Activated CD4-positive, alpha-beta T cell treated with anti-CD3 and anti-CD28 coated beads for 24 hours (primary cell): ENCODE results near the gene CSNK2A2.

Experiments used
- DNase-seq, 2 donors: peaks; one replicate each; pipeline ENCODE4 v3.0.0-alpha.2; 2020; ENCODE audit warnings: low read depth in 2 of 2

CSNK2A2 gene

DNA sequence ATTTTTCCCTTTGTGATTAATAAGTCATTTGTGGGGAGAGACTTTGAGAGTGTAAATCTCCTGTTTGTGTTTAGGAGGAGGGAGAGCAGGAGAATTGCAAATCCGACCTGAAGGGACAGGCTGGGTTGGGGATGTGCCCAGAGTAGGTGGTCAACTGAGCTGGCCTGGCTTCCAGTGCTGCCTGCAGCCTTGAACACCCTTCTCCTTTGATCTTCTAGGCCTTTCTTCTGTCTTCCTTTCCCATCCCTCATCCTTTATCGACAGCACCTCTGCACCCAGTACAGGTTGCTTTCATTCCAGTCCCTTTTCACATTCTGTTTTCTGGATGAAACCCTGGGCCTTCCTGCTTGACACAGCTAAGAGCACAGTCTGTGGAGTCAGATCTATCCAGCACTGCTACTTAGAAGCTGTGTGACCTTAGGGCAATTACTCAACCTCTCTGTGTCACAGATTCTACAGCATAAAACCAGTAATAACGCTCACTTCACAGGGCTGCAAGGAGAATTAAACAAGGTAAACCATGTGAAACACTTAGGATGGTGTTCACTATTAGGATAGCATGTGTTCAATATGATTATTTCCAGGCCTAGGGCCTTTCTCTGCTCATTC, 1.0 kb upstream of the CSNK2A2 start:
- DNase-seq, result no peak

DNA sequence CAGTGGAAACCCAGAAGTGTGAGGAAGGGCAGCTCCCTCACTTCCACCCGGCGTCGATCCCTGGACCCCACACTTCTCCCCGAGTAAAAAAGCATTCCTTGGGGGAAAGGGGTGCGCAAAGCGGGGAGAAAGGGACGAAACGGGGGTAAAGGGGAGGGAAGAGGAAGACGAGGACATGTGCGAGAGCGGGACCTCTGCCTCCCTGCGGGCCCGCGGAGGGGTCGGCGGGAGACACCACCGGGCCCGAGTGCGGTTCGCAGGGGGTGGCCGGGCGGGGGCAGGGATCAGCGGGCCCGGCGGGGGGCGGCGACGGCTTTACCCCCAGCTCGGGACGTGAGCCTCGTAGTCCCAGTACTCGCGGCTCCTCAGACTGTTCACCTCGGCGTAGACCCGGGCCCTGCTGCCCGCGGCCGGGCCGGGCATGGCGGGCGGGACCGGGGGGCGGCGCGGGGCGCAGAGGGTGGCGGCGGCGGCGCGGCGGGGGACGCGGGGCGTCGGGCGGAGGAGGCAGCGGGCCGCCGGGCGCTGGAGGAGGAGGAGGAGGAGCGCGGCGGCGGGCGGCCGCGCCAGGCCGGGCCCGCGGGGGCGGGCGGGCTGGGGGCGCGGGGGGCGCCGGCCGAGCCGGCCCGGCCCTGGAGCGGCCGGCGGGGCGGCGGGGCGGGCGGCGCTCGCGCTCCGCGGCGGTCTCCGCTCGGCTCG, 443 bp downstream of the CSNK2A2 start:
- DNase-seq, result no peak

DNA sequence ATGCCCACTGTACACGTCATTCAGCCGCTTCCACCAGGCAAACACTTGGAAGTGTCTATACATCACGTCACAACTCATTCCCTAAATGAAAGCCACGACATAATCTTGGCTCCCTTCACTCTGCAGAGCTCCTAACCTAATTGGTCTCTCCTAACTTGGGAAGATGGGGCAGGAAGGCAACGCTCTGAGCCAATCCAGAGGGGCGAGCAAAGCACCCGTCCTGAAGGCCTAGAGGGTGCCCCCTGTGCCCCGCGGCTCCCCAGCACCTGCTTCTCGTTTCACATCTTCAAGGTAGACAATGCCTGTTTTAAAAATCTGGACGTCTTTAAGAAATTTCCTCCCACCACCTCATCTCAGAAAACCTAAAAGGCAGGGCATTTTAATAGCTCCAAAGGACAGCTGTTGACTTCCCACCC, 1.0 kb downstream of the CSNK2A2 start:
- DNase-seq, result no peak

DNA sequence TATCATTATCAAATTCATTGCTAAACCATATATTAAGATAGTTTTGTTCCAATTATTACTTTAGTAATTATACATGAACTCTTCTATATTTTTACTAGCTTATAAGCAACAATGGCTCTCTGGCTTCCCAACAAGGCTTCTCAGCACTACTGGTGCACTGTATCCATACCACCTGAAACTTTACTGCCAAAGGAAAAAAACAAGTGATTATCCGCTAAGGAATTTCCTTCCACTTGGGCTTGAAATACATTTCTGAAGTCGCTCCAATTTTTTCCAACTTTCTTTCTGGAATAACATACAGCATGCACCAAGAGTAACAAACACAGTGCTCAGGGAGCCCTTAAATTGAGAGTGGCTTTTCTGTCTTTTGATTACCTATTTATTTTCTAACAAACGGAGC, 2.1 kb downstream of the CSNK2A2 start:
- DNase-seq, result no peak

DNA sequence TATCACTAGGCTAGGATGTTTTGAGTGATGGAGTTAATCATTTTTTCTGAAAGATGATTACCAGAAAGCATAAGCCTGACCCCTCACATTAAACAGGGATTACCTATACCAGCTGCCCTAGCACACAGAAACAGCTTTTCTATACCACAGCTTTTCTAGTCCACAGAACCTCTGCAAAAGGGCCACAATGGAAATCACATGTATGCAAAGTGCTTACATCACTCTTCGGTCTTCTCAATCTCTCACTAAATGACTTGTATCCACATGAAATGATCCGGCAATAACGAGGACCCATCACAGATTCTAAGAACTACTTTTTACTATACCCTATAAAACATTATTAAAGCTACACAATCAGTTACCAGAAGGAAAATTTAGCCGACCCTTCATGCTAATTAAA, 2.6 kb downstream of the CSNK2A2 start:
- no peak for DNase-seq

DNA sequence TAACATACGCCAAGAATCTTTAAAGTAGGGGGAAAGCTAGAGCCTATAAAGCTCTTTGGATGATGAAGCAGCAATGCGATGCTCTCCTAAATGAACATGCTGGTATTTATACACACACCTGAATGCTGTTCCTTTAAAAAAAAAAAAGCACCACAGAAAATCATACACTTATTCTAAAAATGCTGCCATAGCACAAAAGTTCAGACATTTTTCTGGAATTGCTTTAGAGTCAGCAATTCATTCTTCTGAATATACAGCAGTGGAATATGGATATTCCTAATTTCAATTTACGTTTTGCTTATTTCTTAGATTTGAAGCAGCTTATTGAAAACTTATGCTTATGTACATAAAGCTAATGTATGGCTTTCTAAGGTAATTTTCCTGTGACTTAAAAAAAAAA, 3.1 kb downstream of the CSNK2A2 start:
- DNase-seq, result no peak

DNA sequence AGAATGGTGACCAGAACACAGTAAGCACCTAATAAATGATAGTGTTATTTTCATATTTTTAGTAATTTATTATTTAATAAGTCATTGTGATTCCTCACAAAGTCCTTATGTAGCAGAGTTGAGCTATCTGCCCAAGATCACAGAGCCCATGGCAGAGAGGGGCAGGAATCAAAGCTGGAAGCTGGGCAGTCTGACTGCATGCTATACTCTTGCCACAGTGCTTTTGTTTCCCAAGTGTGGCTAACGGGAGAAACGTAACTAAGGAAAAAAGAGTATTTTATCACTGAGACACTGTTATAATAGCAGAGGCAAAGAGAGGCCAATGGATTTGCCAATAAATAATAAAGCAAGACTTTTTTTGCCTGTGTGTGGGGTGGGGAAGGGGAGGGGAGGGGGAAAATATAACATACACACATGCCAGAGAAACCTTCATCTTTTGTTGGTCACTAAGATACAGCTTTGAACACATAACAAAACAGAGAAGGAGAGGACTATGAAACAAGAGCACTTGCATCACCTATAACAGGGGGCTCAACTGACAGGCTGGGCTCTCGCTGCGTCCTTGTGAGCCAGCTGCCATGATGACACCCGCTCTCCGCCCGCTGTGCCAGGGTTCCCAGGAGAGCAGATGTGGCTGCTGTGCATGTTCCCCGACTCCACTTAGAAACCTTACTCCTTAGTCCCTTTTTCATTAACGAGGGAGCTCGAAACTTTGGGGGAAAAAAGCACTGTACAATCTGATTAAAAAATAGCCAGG, 10.1 kb downstream of the CSNK2A2 start:
- no peak for DNase-seq

DNA sequence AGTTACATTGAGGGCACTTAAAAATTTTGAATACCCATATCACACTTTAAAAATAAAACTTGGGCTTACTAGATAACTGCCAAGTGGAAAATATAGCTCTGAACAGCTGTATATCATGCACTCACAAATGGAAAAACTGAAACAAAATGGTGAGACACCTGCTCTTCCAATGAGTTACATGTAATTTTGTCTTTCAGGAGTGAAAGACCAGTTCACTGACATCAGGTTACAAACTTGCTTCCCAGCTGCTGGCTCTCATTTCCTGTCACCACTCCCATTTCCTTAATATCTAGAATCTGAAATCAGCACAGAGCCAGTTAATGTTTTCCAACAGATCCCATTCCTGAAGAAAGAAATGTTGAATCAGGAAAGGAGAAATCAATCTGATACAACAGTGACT, 10.8 kb downstream of the CSNK2A2 start:
- DNase-seq, result no peak

DNA sequence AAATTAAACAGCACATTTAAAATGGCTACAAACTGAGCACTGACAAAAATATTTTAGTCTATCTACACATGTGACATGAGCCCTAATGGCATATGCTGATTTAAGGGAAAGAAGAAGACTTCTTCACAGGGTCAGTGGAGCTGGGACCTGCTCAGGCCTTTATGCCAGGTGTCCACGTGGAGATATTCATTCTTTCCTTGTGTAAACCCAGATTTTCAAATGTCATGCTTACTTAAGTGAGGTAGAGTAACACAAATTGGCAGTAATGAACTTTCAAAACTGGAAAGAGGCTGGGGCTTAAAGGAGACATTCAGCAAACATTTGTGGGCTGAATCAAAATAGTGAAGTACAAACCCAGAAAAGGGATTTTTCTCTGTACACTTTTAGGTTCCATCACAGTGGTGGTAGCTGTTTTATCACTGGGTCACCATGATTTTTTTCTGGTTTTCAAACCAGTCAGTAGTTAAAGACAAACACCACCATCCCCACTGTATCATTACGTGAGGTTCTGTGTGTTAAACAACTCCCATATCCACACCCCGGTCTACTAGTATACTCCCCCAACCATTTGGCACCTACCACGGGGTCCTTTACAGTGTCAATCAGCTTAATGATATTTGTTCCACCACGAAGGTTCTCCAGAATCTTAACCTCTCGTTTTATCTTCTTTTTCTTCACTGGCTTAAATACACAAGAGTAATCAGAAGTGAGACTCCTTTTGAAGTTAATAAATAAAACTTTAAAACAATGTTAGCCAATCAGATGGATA, 11.5 kb downstream of the CSNK2A2 start:
- DNase-seq, result no peak

DNA sequence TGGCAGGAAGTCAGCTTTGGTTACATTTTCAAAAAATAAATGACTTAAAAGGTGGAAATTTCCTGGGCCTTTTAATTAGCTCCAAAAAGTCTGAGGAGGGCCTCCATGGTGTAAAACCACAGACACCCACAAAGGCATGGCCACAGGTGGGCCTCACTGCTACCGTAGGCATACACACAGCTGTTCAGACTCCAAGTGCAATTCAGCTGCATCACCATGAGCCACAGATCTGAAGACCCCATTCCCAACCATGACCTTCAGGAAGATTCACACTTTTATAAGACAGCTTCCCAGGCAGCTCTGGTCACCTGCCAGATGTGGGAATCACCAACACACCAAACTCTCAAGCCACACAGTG, 20.6 kb downstream of the CSNK2A2 start:
- no peak for DNase-seq

DNA sequence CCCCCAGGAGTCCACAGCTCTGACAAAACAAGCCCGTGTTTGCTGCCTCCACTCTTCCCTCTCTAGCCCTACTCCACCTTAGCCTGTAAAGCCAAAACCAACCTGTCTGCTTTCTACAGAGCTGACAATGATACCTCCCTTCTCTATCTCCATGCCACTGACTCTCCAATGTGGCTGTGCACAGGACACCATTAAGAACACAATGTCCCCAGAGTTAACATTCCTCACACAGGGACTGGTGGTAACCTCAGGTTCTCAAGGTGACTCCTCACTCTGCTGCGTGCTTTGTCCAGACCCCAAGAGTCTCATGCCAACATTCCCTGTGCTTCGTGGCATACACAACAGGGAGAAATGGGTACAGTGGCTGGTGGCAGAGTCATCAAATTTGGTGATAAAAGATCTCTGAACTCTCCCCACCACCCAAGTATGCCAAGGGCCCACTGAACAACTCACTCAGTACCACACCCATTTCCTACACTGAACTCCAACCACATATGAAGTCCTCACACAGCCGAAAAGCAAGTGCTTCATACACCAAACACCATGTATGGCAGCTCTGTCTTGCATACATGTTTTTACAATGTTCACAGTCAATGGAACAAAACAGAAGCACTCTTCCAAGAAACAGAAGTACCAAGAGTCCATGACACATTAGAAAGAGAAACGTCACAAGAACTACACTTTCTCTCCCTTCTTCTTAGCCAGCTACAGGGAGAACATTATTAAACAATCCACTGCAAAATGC, 21.1 kb downstream of the CSNK2A2 start:
- no peak for DNase-seq

DNA sequence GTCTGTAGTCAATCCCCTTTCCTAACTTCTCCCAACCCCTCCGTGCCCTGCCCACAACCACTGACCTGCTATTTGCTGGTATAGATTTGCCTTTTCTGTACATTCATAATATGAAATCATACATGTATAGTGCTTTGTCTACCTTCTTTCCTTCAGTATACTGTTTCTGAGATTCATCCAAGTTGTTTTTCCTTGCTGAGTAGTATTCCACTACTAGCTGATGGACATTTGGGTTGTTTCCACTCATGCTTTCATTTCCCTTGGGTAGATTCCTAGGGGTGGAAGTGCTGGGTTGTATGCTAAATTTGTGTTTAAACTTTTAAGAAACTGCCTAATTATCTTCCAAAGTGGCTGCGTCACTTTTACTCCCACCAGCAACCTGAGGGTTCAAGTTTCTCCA, 27.7 kb downstream of the CSNK2A2 start:
- no peak for DNase-seq

DNA sequence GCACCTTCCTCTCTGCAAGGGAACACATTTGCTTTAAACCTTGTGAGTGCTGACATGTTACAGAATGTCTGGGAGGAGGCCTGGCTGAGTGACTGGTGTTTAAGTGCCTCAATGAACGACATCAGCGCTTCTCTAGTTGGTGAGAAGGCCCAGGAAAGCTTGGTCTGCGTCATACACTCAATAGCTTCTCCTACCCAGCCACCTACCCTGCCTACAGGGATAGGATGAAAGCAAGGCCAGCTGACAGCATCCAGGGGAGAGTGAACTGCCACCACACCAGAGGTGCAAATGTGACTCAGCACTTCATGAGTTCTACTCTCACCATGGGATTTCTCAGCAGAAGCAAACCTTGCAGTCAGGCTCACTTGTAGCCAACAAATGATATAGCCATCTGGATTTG, 37.1 kb downstream of the CSNK2A2 start:
- no peak for DNase-seq

DNA sequence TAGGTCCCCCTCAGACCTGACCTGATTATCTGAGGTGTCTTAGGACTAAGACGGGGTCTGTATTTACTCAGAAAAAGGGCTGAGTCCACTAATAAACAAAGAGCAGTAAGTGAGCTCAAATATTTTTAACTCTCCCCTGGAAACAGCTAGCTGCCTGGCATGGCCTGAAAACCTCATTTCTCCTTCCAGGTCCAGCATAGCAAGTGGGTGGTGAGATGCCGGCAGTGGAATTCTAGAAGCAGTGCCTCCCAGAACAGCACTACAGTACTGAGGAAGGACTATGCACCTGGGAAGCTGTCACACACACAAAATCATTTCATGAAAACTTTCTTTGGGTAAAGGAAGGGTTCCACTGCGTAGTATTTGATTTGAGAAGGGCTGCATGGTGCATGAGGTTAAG, 39.2 kb downstream of the CSNK2A2 start:
- no peak for DNase-seq

DNA sequence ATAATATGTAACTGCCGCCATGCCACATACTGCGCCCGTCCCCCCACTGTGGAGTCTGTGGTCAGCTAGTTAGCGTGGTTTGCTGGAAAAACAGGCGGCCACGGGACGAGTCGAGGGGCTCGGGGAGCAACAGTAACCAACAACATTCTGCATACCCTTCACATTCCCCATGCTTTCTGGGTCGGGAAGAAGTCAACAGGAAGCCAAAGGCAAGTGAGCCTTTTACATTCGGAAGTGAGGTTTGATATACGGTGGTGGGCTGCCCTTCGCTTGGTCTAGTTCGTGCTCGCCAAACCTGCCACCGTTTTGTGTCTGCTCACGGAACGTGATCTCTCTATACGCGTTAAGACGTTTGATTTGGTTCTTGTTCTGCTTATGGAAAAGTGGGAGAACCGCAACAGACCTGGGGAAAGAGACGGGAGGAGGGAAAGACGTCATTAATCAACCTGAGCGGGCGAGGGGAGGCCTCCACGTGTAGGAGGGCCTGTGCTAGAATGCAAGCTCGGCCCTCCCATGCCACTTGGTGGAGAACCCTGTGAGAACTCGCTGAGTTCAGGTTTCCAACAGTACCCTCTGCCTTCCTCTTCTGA, 39.9 kb downstream of the CSNK2A2 start:
- no peak for DNase-seq

DNA sequence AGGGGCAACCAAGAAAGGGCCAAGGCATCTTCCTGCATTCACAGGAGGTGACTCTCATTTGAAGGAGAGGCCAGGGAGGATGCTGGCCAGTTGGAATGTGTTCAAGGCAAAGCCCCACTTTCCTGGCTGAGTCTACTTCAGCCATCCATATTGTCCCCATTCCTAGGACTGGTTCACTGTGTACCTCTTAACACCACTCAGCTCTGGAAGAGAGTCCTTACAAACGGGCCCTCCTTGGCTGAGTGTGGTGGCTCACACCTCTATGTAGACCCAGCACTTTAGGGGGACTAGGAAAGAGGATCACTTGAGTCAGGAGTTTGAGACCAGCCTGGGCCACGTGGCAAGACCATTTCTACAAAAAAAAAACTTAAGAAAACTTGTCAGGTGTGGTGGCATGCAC, 40.7 kb downstream of the CSNK2A2 start:
- DNase-seq, result no peak

DNA sequence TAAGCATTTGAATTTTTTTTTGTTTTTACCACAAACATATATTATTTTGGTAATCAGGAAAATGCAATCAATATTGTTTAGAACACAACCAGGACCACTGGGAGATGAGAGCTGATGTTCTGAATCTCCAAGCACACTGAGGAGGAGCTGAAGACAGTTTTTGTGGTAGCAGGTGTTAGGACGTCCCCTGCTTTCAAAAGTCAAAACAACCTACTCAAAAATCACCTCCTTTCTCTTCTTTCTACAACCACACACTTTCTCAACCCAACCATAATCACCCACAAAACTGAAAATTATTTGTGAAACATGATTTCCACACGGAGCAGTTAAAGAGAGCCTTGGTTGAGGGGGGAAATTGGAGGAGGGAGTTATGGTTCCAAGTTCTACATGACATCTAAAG, 42.1 kb downstream of the CSNK2A2 start:
- DNase-seq, result no peak

DNA sequence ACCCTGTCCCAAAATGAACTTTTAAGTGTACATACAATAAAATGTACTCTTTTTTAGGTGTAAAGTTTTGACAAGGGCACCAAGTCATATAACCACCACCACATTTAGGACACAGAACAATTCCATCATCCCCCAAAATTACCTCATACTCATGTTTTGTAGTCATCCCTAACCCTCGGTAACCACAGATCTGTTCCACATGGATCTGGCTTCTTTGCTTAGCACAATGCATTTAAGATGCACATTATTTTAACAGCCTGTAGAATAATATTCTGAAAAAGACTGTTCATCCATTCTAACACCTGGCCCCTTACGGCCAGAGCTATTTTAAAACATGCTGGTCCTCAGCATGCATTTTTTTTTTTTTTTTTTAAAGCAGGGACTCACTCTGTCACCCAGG, 43.6 kb downstream of the CSNK2A2 start:
- no peak for DNase-seq

DNA sequence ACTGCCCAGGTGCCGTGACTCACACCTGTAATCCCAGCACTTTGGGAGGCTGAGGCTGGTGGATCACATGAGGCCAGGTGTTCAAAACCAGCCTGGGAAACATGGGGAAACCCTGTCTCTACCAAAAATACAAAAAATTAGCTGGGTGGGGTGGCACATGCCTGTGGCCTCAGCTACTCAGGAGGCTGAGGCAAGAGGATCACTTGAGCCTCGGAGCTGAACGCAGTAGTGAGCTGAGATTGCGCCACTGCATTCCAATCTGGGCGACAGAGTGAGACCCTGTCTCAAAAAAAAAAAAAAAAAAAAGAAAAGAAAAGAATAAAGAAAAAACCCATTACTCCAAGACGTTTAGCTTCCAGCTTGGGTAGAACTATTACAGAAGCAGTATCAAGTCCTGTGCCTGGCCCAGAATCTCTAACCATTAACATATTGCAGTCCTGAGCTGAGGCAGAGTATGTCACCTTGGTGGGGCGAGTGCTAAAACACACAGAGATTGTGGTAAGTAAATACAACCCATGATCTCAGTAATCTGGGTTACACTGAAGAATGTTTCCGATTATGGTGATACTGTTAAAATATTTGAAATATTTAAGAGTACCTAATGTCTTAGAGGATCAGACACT, 45.5 kb downstream of the CSNK2A2 start:
- no peak for DNase-seq

DNA sequence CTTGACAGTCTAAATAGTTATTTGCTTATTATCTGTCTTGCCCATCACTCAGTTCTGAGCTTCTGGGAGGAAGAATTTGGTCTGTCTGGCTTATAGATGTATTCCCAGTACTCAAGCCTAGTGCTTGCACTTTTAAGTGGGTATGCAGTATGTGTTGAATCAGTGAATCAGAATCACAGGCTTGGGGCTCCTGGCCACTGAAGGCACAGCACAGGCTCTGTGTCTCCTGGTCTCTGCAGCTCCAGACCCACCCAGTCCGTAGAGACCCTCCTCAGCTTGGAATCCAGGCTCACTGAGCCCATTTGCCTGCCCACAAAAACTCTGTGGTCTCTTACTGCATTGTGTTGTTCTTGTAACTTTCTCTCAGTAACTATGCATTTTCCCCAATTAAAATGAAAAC, 49.4 kb downstream of the CSNK2A2 start:
- DNase-seq, result no peak

DNA sequence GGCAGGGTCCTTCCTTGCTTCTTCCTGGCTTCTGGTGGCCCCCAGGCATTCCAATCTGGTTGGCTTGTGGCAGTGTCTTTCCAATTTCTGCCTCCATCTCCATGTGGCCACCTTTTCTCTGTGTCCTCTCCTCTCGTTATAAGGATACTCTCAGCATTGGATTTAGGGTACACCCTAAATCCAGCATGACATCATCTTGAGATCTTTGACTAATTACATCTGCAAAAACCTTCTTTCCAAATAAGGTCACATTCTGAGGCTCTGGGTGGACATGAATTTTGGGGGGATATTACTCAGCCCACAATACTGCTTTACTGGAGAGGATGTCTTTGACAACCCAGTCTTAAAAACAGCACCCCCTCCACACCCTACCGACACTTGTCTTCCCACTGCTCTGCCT, 49.8 kb downstream of the CSNK2A2 start:
- no peak for DNase-seq
